Liver (tissue), 9 donors: ENCODE results near the gene ZSWIM4. TPM values are rescaled to one million over a fixed set of nuclear protein-coding genes. Genes with fewer than 3 reads are reported as not detected.

Source experiments
- DNase-seq: peaks from one replicate; pipeline ENCODE4 v3.0.0-alpha.2; 2017; ENCODE audit warnings: low spot score
- H3K27ac ChIP-seq, 2 donors: one replicate each; pipeline ENCODE4 v1.7.0; 2013; ENCODE audit warnings: inconsistent platforms in 2 of 2, low read length in 2 of 2, control low read depth in 1 of 2, low read depth in 1 of 2, mild to moderate bottlenecking in 1 of 2
- H3K27me3 ChIP-seq, 4 donors: one replicate each; pipeline versions ENCODE4 v1.6.1 to v1.7.0; 2013; ENCODE audit warnings: low read length in 3 of 4, inconsistent platforms in 1 of 4, mild to moderate bottlenecking in 1 of 4, moderate library complexity in 1 of 4; ENCODE audit not compliant: control insufficient read depth in 4 of 4, insufficient read depth in 4 of 4
- H3K36me3 ChIP-seq, 4 donors: one replicate each; pipeline versions ENCODE4 v1.6.1 to v1.7.0; 2013; ENCODE audit warnings: low read length in 3 of 4, mild to moderate bottlenecking in 3 of 4, low read depth in 1 of 4, moderate library complexity in 1 of 4; ENCODE audit not compliant: control insufficient read depth in 4 of 4, insufficient read depth in 3 of 4
- H3K4me1 ChIP-seq, 4 donors: one replicate each; pipeline versions ENCODE4 v1.6.1 to v1.7.0; 2013; ENCODE audit warnings: low read length in 3 of 4, mild to moderate bottlenecking in 3 of 4, moderate library complexity in 1 of 4; ENCODE audit not compliant: control insufficient read depth in 4 of 4, insufficient read depth in 4 of 4
- H3K4me3 ChIP-seq, 3 donors: one replicate each; pipeline versions ENCODE4 v1.6.1 to v1.7.0; 2013; ENCODE audit warnings: low read length in 3 of 3, control low read depth in 1 of 3, low read depth in 1 of 3, mild to moderate bottlenecking in 1 of 3
- H3K9ac ChIP-seq, 2 donors: one replicate each; pipeline ENCODE4 v1.7.0; 2013; ENCODE audit warnings: low read length in 2 of 2, mild to moderate bottlenecking in 2 of 2, moderate library complexity in 2 of 2, control low read depth in 1 of 2, low read depth in 1 of 2
- H3K9me3 ChIP-seq, 4 donors: one replicate each; pipeline versions ENCODE4 v1.6.1 to v1.7.0; 2013; ENCODE audit warnings: low read length in 3 of 4; ENCODE audit not compliant: control insufficient read depth in 4 of 4
- ATF3 ChIP-seq: IDR thresholded peaks from 2 replicates; pipeline ENCODE4 v1.6.1; 2016; ENCODE audit warnings: antibody characterized with exemption
- CTCF ChIP-seq: fragments of 150-350 bp; IDR thresholded peaks from 2 replicates; pipeline ENCODE4 v1.5.1; 2017; ENCODE audit warnings: improper control_type of control experiment, low read depth, low read length; ENCODE audit not compliant: missing input control
- EGR1 ChIP-seq, 2 donors: IDR thresholded peaks; 2 replicates each; pipeline ENCODE4 v1.6.1; 2016 to 2018; ENCODE audit warnings: antibody characterized with exemption in 2 of 2, low read depth in 2 of 2
- FOXA1 ChIP-seq: IDR thresholded peaks from 2 replicates; pipeline ENCODE4 v1.6.1; 2016; ENCODE audit warnings: antibody characterized with exemption
- FOXA2 ChIP-seq: IDR thresholded peaks from 2 replicates; pipeline ENCODE4 v1.6.1; 2016; ENCODE audit warnings: antibody characterized with exemption
- GABPA ChIP-seq, 2 donors: IDR thresholded peaks in 1 of 2; conservative IDR thresholded peaks in 1 of 2; 2 replicates each; pipeline ENCODE4 v1.6.1; 2016; ENCODE audit warnings: antibody characterized with exemption in 2 of 2, mild to moderate bottlenecking in 1 of 2, moderate library complexity in 1 of 2
- HNF4A ChIP-seq, 2 donors: conservative IDR thresholded peaks; 2 replicates each; pipeline ENCODE4 v1.6.1; 2016; ENCODE audit warnings: antibody characterized with exemption in 2 of 2, mild to moderate bottlenecking in 2 of 2
- HNF4G ChIP-seq: IDR thresholded peaks from 2 replicates; pipeline ENCODE4 v1.6.1; 2016; ENCODE audit warnings: antibody characterized with exemption
- JUND ChIP-seq, 2 donors: IDR thresholded peaks; 2 replicates each; pipeline ENCODE4 v1.6.1; 2016; ENCODE audit warnings: antibody characterized with exemption in 2 of 2
- MAX ChIP-seq: IDR thresholded peaks from 2 replicates; pipeline ENCODE4 v1.6.1; 2016; ENCODE audit warnings: antibody characterized with exemption
- NR2F2 ChIP-seq: IDR thresholded peaks from 2 replicates; pipeline ENCODE4 v1.6.1; 2016; ENCODE audit warnings: antibody characterized with exemption
- RAD21 ChIP-seq, 2 donors: IDR thresholded peaks; 2 replicates each; pipeline ENCODE4 v1.6.1; 2016; ENCODE audit warnings: antibody characterized with exemption in 2 of 2, mild to moderate bottlenecking in 2 of 2
- RXRA ChIP-seq, 2 donors: IDR thresholded peaks; 2 replicates each; pipeline ENCODE4 v1.6.1; 2017 to 2018; ENCODE audit warnings: antibody characterized with exemption in 2 of 2, mild to moderate bottlenecking in 1 of 2
- SP1 ChIP-seq: IDR thresholded peaks from 2 replicates; pipeline ENCODE4 v1.6.1; 2018; ENCODE audit warnings: antibody characterized with exemption, mild to moderate bottlenecking
- TAF1 ChIP-seq: conservative IDR thresholded peaks from 2 replicates; pipeline ENCODE4 v1.6.1; 2016; ENCODE audit warnings: antibody characterized with exemption, mild to moderate bottlenecking
- YY1 ChIP-seq: IDR thresholded peaks from 2 replicates; pipeline ENCODE4 v1.6.1; 2016; ENCODE audit warnings: antibody characterized with exemption, mild to moderate bottlenecking
- WGBS: extraction: QIAGEN DNeasy Blood & Tissue Kit; methylation state at CpG from one replicate; pipeline ENCODE4 v1.1.7; 2013; 5-methylcytosine and 5-hydroxymethylcytosine counted together
- polyA plus RNA-seq, 2 donors: library from polyadenylated mRNA; stranded (reverse) in 1 of 2; unstranded in 1 of 2; fragments of 200-250 nt in 1 of 2; fragments of >200 nt in 1 of 2; fragmentation: Nextera tagmentation in 1 of 2; extraction: Ambion mirVana in 1 of 2; gene quantifications; one replicate each; pipeline versions ENCODE4 v1.2.1 to v1.2.3, GENCODE V29; 2013 to 2015
- total RNA-seq, 2 donors: library from RNA; depleted of rRNA; stranded (reverse); fragments of >200 nt; gene quantifications; one replicate each; pipeline ENCODE4 v1.2.3, GENCODE V29; 2014
- TF ChIP-seq, protein P1 (sequence below): IDR thresholded peaks from 2 replicates; pipeline ENCODE4 v1.6.1; 2016; ENCODE audit warnings: antibody characterized with exemption, mild to moderate bottlenecking
- donor health status: healthy.
- donor health status: healthy.
- donor health status: healthy.
- donor health status: healthy.
- donor health status: healthy.

The ZSWIM4 gene
- total and polyA plus RNA-seq, 4 donors = 0.14 to 2.2 (median 1.2) TPM

GRCh38 chr19:13864667-13865570 lies 69.7 kb downstream of the ZSWIM4 start:
- DNase-seq = no peak
- Histone ChIP-seq H3K9ac (no peak overlapping the region), H3K27ac (no peak overlapping the region), H3K9me3 (no peaks in the 10 kb centered on the region), H3K4me3 (peak overlapping the region in 1 of 3 donors; percentile 54), H3K27me3 (peaks cover 0 to 8% (median 0%) of the 10 kb centered on the region in 4 donors), H3K4me1 (peaks cover 5 to 14% (median 9%) of the 10 kb centered on the region in 4 donors), H3K36me3 (peaks cover 0 to 1% (median 0%) of the 10 kb centered on the region in 4 donors)
- 3% methylated on average over 113 of the region's 113 CpGs for WGBS
- TF ChIP-seq YY1 (no peak), FOXA2 (no peak), ATF3 (no peak)

GRCh38 chr19:13865571-13866462 lies 70.6 kb downstream of the ZSWIM4 start:
- no peak overlapping the region for H3K27ac ChIP-seq
- no peak for DNase-seq

GRCh38 chr19:13866463-13867046 lies 71.3 kb downstream of the ZSWIM4 start:
- H3K9me3 ChIP-seq = no peaks in the 10 kb centered on the region
- peaks cover 0 to 8% (median 0%) of the 10 kb centered on the region in 4 donors for H3K27me3 ChIP-seq
- DNase-seq = no peak
- H3K9ac ChIP-seq = no peak overlapping the region
- no peak overlapping the region for H3K4me3 ChIP-seq
- peaks cover 0 to 1% (median 0%) of the 10 kb centered on the region in 4 donors for H3K36me3 ChIP-seq
- H3K27ac ChIP-seq = no peak overlapping the region
- WGBS = 73% methylated on average over 15 of the region's 15 CpGs
- peaks cover 5 to 13% (median 9%) of the 10 kb centered on the region in 4 donors for H3K4me1 ChIP-seq
- TF ChIP-seq MAX (no peak), HNF4G (no peak), FOXA1 (no peak), NR2F2 (no peak), RXRA (IDR thresholded peaks at IDR 0.05) (no peak), YY1 (no peak), SP1 (no peak), ATF3 (no peak), FOXA2 (no peak), GABPA (IDR thresholded peaks at IDR 0.05 in 1 of 2, conservative IDR thresholded peaks at IDR 0.05 in 1 of 2) (no peak), JUND (IDR thresholded peaks at IDR 0.05) (no peak), TAF1 (no peak), CTCF (no peak), EGR1 (IDR thresholded peaks at IDR 0.05; ENCODE audit: low read depth in 2 of 2) (no peak), HNF4A (conservative IDR thresholded peaks at IDR 0.05) (no peak), RAD21 (IDR thresholded peaks at IDR 0.05) (no peak)
- TF ChIP-seq, protein P1, sequence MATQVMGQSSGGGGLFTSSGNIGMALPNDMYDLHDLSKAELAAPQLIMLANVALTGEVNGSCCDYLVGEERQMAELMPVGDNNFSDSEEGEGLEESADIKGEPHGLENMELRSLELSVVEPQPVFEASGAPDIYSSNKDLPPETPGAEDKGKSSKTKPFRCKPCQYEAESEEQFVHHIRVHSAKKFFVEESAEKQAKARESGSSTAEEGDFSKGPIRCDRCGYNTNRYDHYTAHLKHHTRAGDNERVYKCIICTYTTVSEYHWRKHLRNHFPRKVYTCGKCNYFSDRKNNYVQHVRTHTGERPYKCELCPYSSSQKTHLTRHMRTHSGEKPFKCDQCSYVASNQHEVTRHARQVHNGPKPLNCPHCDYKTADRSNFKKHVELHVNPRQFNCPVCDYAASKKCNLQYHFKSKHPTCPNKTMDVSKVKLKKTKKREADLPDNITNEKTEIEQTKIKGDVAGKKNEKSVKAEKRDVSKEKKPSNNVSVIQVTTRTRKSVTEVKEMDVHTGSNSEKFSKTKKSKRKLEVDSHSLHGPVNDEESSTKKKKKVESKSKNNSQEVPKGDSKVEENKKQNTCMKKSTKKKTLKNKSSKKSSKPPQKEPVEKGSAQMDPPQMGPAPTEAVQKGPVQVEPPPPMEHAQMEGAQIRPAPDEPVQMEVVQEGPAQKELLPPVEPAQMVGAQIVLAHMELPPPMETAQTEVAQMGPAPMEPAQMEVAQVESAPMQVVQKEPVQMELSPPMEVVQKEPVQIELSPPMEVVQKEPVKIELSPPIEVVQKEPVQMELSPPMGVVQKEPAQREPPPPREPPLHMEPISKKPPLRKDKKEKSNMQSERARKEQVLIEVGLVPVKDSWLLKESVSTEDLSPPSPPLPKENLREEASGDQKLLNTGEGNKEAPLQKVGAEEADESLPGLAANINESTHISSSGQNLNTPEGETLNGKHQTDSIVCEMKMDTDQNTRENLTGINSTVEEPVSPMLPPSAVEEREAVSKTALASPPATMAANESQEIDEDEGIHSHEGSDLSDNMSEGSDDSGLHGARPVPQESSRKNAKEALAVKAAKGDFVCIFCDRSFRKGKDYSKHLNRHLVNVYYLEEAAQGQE = no peak

More at GRCh38 chr19:13865571-13866462, 70.6 kb downstream of the ZSWIM4 start:
- peaks cover 5 to 14% (median 9%) of the 10 kb centered on the region in 4 donors for H3K4me1 ChIP-seq
- TF ChIP-seq RAD21 (IDR thresholded peaks at IDR 0.05) (no peak), SP1 (no peak), JUND (IDR thresholded peaks at IDR 0.05) (no peak), HNF4A (conservative IDR thresholded peaks at IDR 0.05) (no peak), GABPA (IDR thresholded peaks at IDR 0.05 in 1 of 2, conservative IDR thresholded peaks at IDR 0.05 in 1 of 2) (no peak)
- H3K9ac ChIP-seq = no peak overlapping the region
- 4% methylated on average over 82 of the region's 82 CpGs for WGBS
- H3K9me3 ChIP-seq = no peaks in the 10 kb centered on the region
- H3K27me3 ChIP-seq = peaks cover 0 to 8% (median 0%) of the 10 kb centered on the region in 4 donors
- peaks cover 0 to 1% (median 0%) of the 10 kb centered on the region in 4 donors for H3K36me3 ChIP-seq
- peak overlapping the region in 2 of 3 donors; percentile 12 to 54 for H3K4me3 ChIP-seq
